HCT116 (cell line): Measurements from ENCODE around the gene RTN4. TPM values are rescaled to one million over a fixed set of nuclear protein-coding genes. Genes with fewer than 3 reads are reported as not detected.

Experiments used
- ATAC-seq: fragments of 200-7000 bp; cut with Tn5 transposase; 2 replicates; pipeline ENCODE4 v1.9.1; 2020; ENCODE audit warnings: mild to moderate bottlenecking, moderate library complexity
- BruUV-seq: library from RNA; stranded (reverse); fragments of 400-500 nt; replicated peaks from 2 replicates; lab custom pipeline; 2021; lab: Mats Ljungman, UMichigan
- CTCF ChIA-PET: fragments of 300-600 bp; sonication (Branson Sonifier 250); formaldehyde crosslinking; loops from one replicate; lab custom pipeline; 2021; ENCODE audit warnings: antibody characterized with exemption; lab: Charles Lee
- POLR2A ChIA-PET: fragments of 300-600, 350-600 bp; sonication (Branson Sonifier 250); formaldehyde crosslinking; loops from one replicate; lab custom pipeline; 2021; ENCODE audit warnings: antibody characterized with exemption; lab: Charles Lee
- RAD21 ChIA-PET, 2 experiments: fragments of 300-600 bp; sonication (Branson Sonifier 250); formaldehyde crosslinking; loops; one replicate each; lab custom pipeline; 2023; ENCODE audit warnings: low total read pairs in 2 of 2; ENCODE audit not compliant: uncharacterized antibody in 2 of 2, unreplicated experiment in 2 of 2, low non-redundant PET in 1 of 2; lab: Charles Lee
- DNase-seq: peaks from one replicate; pipeline ENCODE4 v3.0.0-alpha.2; 2010; ENCODE audit warnings: low read depth, low spot score
- H2AFZ ChIP-seq: fragments of 200-600 bp; shearing (Covaris generic), sonication (generic); 2 replicates; pipeline ENCODE4 v1.6.1; 2017; ENCODE audit warnings: low read depth, mixed run types, mixed read lengths, antibody characterized with exemption, low read length; ENCODE audit not compliant: poor library complexity, severe bottlenecking
- H3K27ac ChIP-seq: 2 replicates; pipeline ENCODE4 v1.5.1; 2012; ENCODE audit warnings: low read depth, low read length
- H3K27me3 ChIP-seq: fragments of 200-600 bp; sonication (generic); 2 replicates; pipeline ENCODE4 v1.6.1; 2016; ENCODE audit warnings: mixed run types, low read length, mixed read lengths; ENCODE audit not compliant: insufficient read depth
- H3K36me3 ChIP-seq, 2 experiments: fragments of 200-500 bp in 1 of 2; fragments of 200-600 bp in 1 of 2; sonication (Bioruptor generic) in 1 of 2; sonication (generic) in 1 of 2; 2 replicates each; pipeline versions ENCODE4 v1.5.1 to v1.6.1; 2014 to 2016; ENCODE audit warnings: low read length in 2 of 2, inconsistent platforms in 1 of 2, mixed read lengths in 1 of 2, mixed run types in 1 of 2; ENCODE audit not compliant: insufficient read depth in 2 of 2, control insufficient read depth in 1 of 2
- H3K4me1 ChIP-seq, 2 experiments: fragments of 200-600 bp in 1 of 2; sonication (generic) in 1 of 2; 2 replicates each; pipeline versions ENCODE4 v1.5.1 to v1.6.1; 2012 to 2017; ENCODE audit warnings: low read length in 2 of 2, inconsistent platforms in 1 of 2, mild to moderate bottlenecking in 1 of 2, mixed read lengths in 1 of 2, mixed run types in 1 of 2, moderate library complexity in 1 of 2; ENCODE audit not compliant: insufficient read depth in 2 of 2, control insufficient read depth in 1 of 2
- H3K4me2 ChIP-seq: fragments of 200-600 bp; sonication (generic); 2 replicates; pipeline ENCODE4 v1.6.1; 2017; ENCODE audit warnings: mixed run types, low read length, mixed read lengths
- H3K4me3 ChIP-seq, 2 experiments: fragments of 200-600 bp in 1 of 2; sonication (generic) in 1 of 2; replicated peaks in 1 of 2; 2 replicates each; pipeline ENCODE4 v1.5.1; 2011 to 2016; ENCODE audit warnings: low read length in 2 of 2, control low read depth in 1 of 2, low read depth in 1 of 2, mild to moderate bottlenecking in 1 of 2, mixed read lengths in 1 of 2, mixed run types in 1 of 2
- H3K79me2 ChIP-seq: fragments of 200-600 bp; sonication (generic); 2 replicates; pipeline ENCODE4 v1.6.1; 2017; ENCODE audit warnings: mild to moderate bottlenecking, mixed run types, low read length, moderate library complexity, mixed read lengths; ENCODE audit not compliant: insufficient read depth
- H3K9ac ChIP-seq: fragments of 200-600 bp; sonication (generic); 2 replicates; pipeline ENCODE4 v1.6.1; 2016; ENCODE audit warnings: low read length, mixed read lengths
- H3K9me2 ChIP-seq: fragments of 200-600 bp; sonication (generic), shearing (Covaris generic); 2 replicates; pipeline ENCODE4 v1.6.1; 2017; ENCODE audit warnings: mixed run types, mild to moderate bottlenecking, moderate library complexity; ENCODE audit not compliant: insufficient read depth
- H3K9me3 ChIP-seq, 2 experiments: fragments of 200-500 bp in 1 of 2; fragments of 200-600 bp in 1 of 2; sonication (Bioruptor generic) in 1 of 2; sonication (generic) in 1 of 2; 2 replicates each; pipeline ENCODE4 v1.6.1; 2014 to 2017; ENCODE audit warnings: low read length in 2 of 2, mixed read lengths in 2 of 2, inconsistent platforms in 1 of 2, low read depth in 1 of 2, mild to moderate bottlenecking in 1 of 2, mixed run types in 1 of 2, moderate library complexity in 1 of 2; ENCODE audit not compliant: control insufficient read depth in 1 of 2, insufficient read depth in 1 of 2
- H4K20me1 ChIP-seq: fragments of 200-600 bp; sonication (generic), shearing (Covaris generic); 2 replicates; pipeline ENCODE4 v1.6.1; 2017; ENCODE audit warnings: mixed run types, mild to moderate bottlenecking, moderate library complexity; ENCODE audit not compliant: insufficient read depth
- CEBPB ChIP-seq: IDR thresholded peaks from 2 replicates; pipeline ENCODE4 v1.6.1; 2012; ENCODE audit warnings: low read depth
- EGR1 ChIP-seq: IDR thresholded peaks from 2 replicates; pipeline ENCODE4 v1.6.1; 2012; ENCODE audit warnings: low read depth
- EZH2 ChIP-seq: fragments of 200-600 bp; sonication (generic); IDR thresholded peaks from 2 replicates; pipeline ENCODE4 v1.6.1; 2017; ENCODE audit warnings: antibody characterized with exemption, mixed run types
- EZH2phosphoT487 ChIP-seq: fragments of 200-600 bp; IDR thresholded peaks from 2 replicates; pipeline ENCODE4 v1.6.1; 2018; ENCODE audit warnings: antibody characterized with exemption, borderline replicate concordance
- FOSL1 ChIP-seq: IDR thresholded peaks from 2 replicates; pipeline ENCODE4 v1.6.1; 2012; ENCODE audit warnings: low read depth
- POLR2A ChIP-seq: IDR thresholded peaks from 2 replicates; pipeline ENCODE4 v1.7.0; 2011; ENCODE audit warnings: borderline replicate concordance; ENCODE audit not compliant: insufficient read depth, insufficient read length; ENCODE audit errors: extremely low read depth
- POLR2AphosphoS5 ChIP-seq: IDR thresholded peaks from 2 replicates; pipeline ENCODE4 v1.6.1; 2011; ENCODE audit warnings: mild to moderate bottlenecking, low read depth, low read length, moderate library complexity
- RAD21 ChIP-seq: IDR thresholded peaks from 2 replicates; pipeline ENCODE4 v1.6.1; 2012; ENCODE audit warnings: low read depth, mild to moderate bottlenecking
- SIN3A ChIP-seq: IDR thresholded peaks from 2 replicates; pipeline ENCODE4 v1.6.1; 2012; ENCODE audit warnings: low read depth
- SP1 ChIP-seq: IDR thresholded peaks from 2 replicates; pipeline ENCODE4 v1.6.1; 2012; ENCODE audit warnings: low read depth
- TCF7L2 ChIP-seq: IDR thresholded peaks from 2 replicates; pipeline ENCODE4 v1.7.0; 2011; ENCODE audit warnings: borderline replicate concordance, inconsistent platforms; ENCODE audit not compliant: insufficient read depth, insufficient read length; ENCODE audit errors: extremely low read depth
- ZFX ChIP-seq: fragments of 450-650 bp; IDR thresholded peaks from 2 replicates; pipeline ENCODE4 v1.6.1; 2017
- ZNF274 ChIP-seq: fragments of 200-500 bp; sonication (Bioruptor generic); IDR thresholded peaks from 2 replicates; pipeline ENCODE4 v1.6.1; 2014; ENCODE audit warnings: mild to moderate bottlenecking, low read depth, low read length, inconsistent platforms
- intact Hi-C: fragments of 100-400 bp; cut with micrococcal nuclease; formaldehyde crosslinking; loops from 2 replicates; pipeline ENCODE4 v1.10.0; 2022
- total RNA-seq: library from RNA; stranded (reverse); gene quantifications from one replicate; pipeline ENCODE4 v1.2.1, GENCODE V29; 2021; ENCODE audit not compliant: unreplicated experiment
- TF ChIP-seq, protein P1 (sequence below): IDR thresholded peaks from 2 replicates; pipeline ENCODE4 v1.6.1; 2012

The RTN4 gene
- total RNA-seq, 1 experiment from 2014 or later = 221 TPM

DNA sequence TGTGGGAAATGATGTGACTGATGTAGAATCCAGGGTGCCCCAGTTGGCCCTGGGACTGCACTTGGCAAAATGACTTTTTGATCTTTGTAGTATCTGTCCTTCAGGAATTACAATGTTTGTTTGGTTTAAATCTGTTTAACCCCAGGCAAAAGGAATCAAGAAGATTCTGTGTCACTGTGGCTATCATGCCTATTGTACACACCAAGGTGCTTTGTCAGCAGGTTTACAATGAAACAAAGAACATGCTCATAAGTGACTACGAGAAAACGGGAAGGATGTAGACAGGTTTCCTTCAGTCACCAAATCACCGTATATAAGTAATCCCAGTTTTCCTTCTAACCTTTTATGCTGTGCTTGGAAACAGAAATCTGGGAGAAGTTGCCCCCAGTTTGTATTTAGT lies 109.5 kb downstream of the RTN4 start:
- Histone ChIP-seq H2AFZ (no peak overlapping the region), H3K9me2 (no peaks in the 10 kb centered on the region), H3K27ac (no peak overlapping the region), H3K9me3 (no peaks in the 10 kb centered on the region), H3K36me3 (no peaks in the 10 kb centered on the region), H3K4me1 (peaks cover 0 to 6% of the 10 kb centered on the region in 2 experiments; a peak in 2 of 4 replicates), H3K4me2 (no peak overlapping the region), H3K9ac (no peak overlapping the region), H3K27me3 (no peaks in the 10 kb centered on the region), H3K79me2 (no peaks in the 10 kb centered on the region), H3K4me3 (no peak overlapping the region), H4K20me1 (no peaks in the 10 kb centered on the region)
- TF ChIP-seq SIN3A (no peak), RAD21 (no peak), ZNF274 (no peak), POLR2A (no peak), EZH2 (no peak), EZH2phosphoT487 (no peak), EGR1 (no peak), TCF7L2 (no peak), ZFX (no peak), CEBPB (no peak), POLR2AphosphoS5 (no peak), SP1 (no peak)
- TF ChIP-seq, protein P1, sequence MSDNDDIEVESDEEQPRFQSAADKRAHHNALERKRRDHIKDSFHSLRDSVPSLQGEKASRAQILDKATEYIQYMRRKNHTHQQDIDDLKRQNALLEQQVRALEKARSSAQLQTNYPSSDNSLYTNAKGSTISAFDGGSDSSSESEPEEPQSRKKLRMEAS = no peak
- ATAC-seq (no peak), DNase-seq (no peak)
- POLR2A ChIA-PET = no interaction called here
- CTCF ChIA-PET = no interaction called here
- BruUV-seq = no TSS peak
- RAD21 ChIA-PET = no interaction called here
- intact Hi-C loops = no loop called here

DNA sequence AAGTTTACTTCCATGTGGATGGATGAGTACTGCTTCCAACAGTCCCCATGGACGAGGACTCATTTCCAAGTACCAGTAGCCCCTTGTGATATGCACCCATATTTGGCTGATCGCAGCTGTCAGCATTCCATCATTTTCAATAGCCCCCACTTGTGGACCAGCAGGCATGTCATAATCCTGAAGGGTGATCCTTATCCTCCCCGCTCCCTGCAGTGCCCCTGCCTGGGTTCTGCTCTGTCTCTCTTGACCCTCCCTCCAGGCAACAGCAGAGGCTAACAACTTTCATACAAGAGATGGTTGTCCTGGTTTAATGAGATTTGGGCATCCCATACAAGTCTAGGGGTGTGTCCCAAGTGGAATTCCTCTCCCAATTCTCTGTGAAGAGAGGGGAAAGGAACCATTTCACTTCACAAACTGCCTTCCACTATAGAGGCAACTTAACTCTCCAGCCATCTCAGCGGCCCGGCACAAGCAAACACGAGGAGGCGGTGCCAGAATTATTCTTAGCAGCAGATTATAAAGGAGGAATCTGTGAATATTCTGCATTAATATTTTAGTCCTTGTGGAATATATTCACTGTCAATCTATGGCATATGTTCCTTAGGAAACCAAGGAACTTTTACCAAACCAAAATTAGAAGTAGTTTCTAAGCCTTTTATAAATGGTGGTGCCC lies 110.7 kb downstream of the RTN4 start:
- Histone ChIP-seq H4K20me1 (no peaks in the 10 kb centered on the region), H3K79me2 (no peaks in the 10 kb centered on the region), H3K9ac (no peak overlapping the region), H3K4me3 (no peak overlapping the region), H2AFZ (no peak overlapping the region), H3K36me3 (no peaks in the 10 kb centered on the region), H3K4me1 (no peaks in the 10 kb centered on the region), H3K27me3 (no peaks in the 10 kb centered on the region), H3K27ac (no peak overlapping the region), H3K9me2 (no peaks in the 10 kb centered on the region), H3K4me2 (no peak overlapping the region), H3K9me3 (no peaks in the 10 kb centered on the region)
- no peak for ATAC-seq
- ChIA-PET CTCF (no interaction called here), POLR2A (no interaction called here), RAD21 (no interaction called here)
- no peak for TF ChIP-seq FOSL1
- no peak for DNase-seq
- intact Hi-C loops = no loop called here
- BruUV-seq = no TSS peak
